H1 (cell line): Measurements from ENCODE around the gene CERS5. TPM values are rescaled to one million over a fixed set of nuclear protein-coding genes. Genes with fewer than 3 reads are reported as not detected.
"Not testable (repeated sequence)": the region's sequence is repeated elsewhere in the genome, so short reads cannot be mapped to it uniquely, and the experiment has no call there.

Experiments used
- CTCF ChIA-PET: fragments of 300-600 bp; sonication (Branson Sonifier 250); formaldehyde crosslinking; loops from one replicate; lab custom pipeline; 2021; ENCODE audit not compliant: partially characterized antibody; lab: Charles Lee
- POLR2A ChIA-PET: fragments of 300-600 bp; sonication (Branson Sonifier 250); formaldehyde crosslinking; loops from one replicate; lab custom pipeline; 2021; ENCODE audit warnings: inconsistent platforms; ENCODE audit not compliant: partially characterized antibody; lab: Charles Lee
- DNase-seq, 2 experiments: peaks; one replicate each; pipeline versions ENCODE4 v3.0.0 to v3.0.0-alpha.2; 2010 to 2022; ENCODE audit warnings: low spot score in 2 of 2, low read depth in 1 of 2, mixed read lengths in 1 of 2
- FAIRE-seq: peaks from 2 replicates; lab custom pipeline; 2011; peaks lifted over from hg19 to GRCh38; lab: Jason Lieb, UNC
- H2AFZ ChIP-seq: 2 replicates; pipeline ENCODE4 v1.8.1; 2012; ENCODE audit warnings: low read length, inconsistent platforms
- H2AK5ac ChIP-seq: 2 replicates; pipeline ENCODE4 v1.6.1; 2013; ENCODE audit warnings: low read depth, low read length
- H2BK120ac ChIP-seq: replicated peaks from 2 replicates; pipeline ENCODE3; 2013; ENCODE audit warnings: low read depth, low read length, inconsistent platforms
- H2BK12ac ChIP-seq: 2 replicates; pipeline ENCODE4 v1.6.1; 2013; ENCODE audit warnings: low read depth, low read length
- H2BK15ac ChIP-seq: 2 replicates; pipeline ENCODE4 v1.6.1; 2013; ENCODE audit warnings: low read length
- H2BK20ac ChIP-seq: 2 replicates; pipeline ENCODE4 v1.6.1; 2013; ENCODE audit warnings: low read length
- H2BK5ac ChIP-seq: 2 replicates; pipeline ENCODE4 v1.6.1; 2013; ENCODE audit warnings: low read depth, low read length
- H3K14ac ChIP-seq: 2 replicates; pipeline ENCODE4 v1.6.1; 2013; ENCODE audit warnings: inconsistent platforms; ENCODE audit not compliant: insufficient read length
- H3K18ac ChIP-seq: 2 replicates; pipeline ENCODE4 v1.6.1; 2013; ENCODE audit warnings: low read length; ENCODE audit errors: extremely low read depth
- H3K23ac ChIP-seq: 2 replicates; pipeline ENCODE4 v1.6.1; 2013; ENCODE audit warnings: inconsistent platforms; ENCODE audit not compliant: insufficient read length
- H3K23me2 ChIP-seq: 2 replicates; pipeline ENCODE4 v1.6.1; 2013; ENCODE audit warnings: low read depth, low read length
- H3K27ac ChIP-seq: 2 replicates; pipeline ENCODE4 v1.6.1; 2011; ENCODE audit warnings: low read depth, low read length, inconsistent platforms
- H3K27me3 ChIP-seq, 4 experiments: replicated peaks in 1 of 4; 1 replicate in 1 of 4; 2 replicates in 3 of 4; pipeline versions ENCODE4 v1.6.1 to v1.8.1; 2011 to 2013; ENCODE audit warnings: low read length in 3 of 4, mild to moderate bottlenecking in 3 of 4, inconsistent platforms in 2 of 4, mixed read lengths in 2 of 4, moderate library complexity in 1 of 4; ENCODE audit not compliant: control insufficient read depth in 3 of 4, insufficient read depth in 3 of 4; ENCODE audit errors: extremely low read depth in 1 of 4
- H3K36me3 ChIP-seq, 4 experiments: 2 replicates each; pipeline versions ENCODE4 v1.6.1 to v1.8.1; 2011 to 2013; ENCODE audit warnings: mild to moderate bottlenecking in 4 of 4, low read length in 3 of 4, moderate library complexity in 2 of 4, control low read depth in 1 of 4, inconsistent platforms in 1 of 4; ENCODE audit not compliant: insufficient read depth in 4 of 4, control insufficient read depth in 2 of 4
- H3K4ac ChIP-seq: replicated peaks from 2 replicates; pipeline ENCODE3; 2013; ENCODE audit warnings: low read length, low read depth, mixed read lengths, inconsistent platforms; ENCODE audit not compliant: insufficient read length
- H3K4me1 ChIP-seq, 4 experiments: replicated peaks in 1 of 4; 1 replicate in 1 of 4; 2 replicates in 3 of 4; pipeline versions ENCODE4 v1.6.1 to v1.8.1; 2011 to 2013; ENCODE audit warnings: low read length in 3 of 4, inconsistent platforms in 2 of 4, mixed read lengths in 1 of 4; ENCODE audit not compliant: insufficient read depth in 4 of 4, control insufficient read depth in 3 of 4
- H3K4me2 ChIP-seq, 2 experiments: 2 replicates each; pipeline versions ENCODE4 v1.6.1 to v1.8.1; 2011 to 2013; ENCODE audit warnings: low read depth in 2 of 2, low read length in 2 of 2, control low read depth in 1 of 2, inconsistent platforms in 1 of 2, mild to moderate bottlenecking in 1 of 2; ENCODE audit not compliant: insufficient read depth in 1 of 2
- H3K4me3 ChIP-seq, 4 experiments: fragments of 200-600, 300-600 bp in 1 of 4; sonication (generic), shearing (Covaris generic), sonication (Bioruptor Twin) in 1 of 4; 2 replicates each; pipeline versions ENCODE4 v1.5.1 to v1.8.1; 2011 to 2016; ENCODE audit warnings: low read length in 4 of 4, low read depth in 3 of 4, control low read depth in 2 of 4, inconsistent platforms in 2 of 4, mild to moderate bottlenecking in 2 of 4, mixed read lengths in 1 of 4, moderate library complexity in 1 of 4; ENCODE audit not compliant: insufficient read depth in 2 of 4; ENCODE audit errors: extremely low read depth in 1 of 4
- H3K56ac ChIP-seq: replicated peaks from 2 replicates; pipeline ENCODE3; 2013; ENCODE audit warnings: low read depth, mild to moderate bottlenecking, mixed read lengths, low read length, inconsistent platforms; ENCODE audit not compliant: insufficient read length
- H3K79me1 ChIP-seq: 2 replicates; pipeline ENCODE4 v1.6.1; 2013; ENCODE audit warnings: low read depth, low read length, control low read depth
- H3K79me2 ChIP-seq, 2 experiments: 2 replicates each; pipeline versions ENCODE4 v1.6.1 to v1.8.1; 2012 to 2013; ENCODE audit warnings: low read length in 2 of 2, mild to moderate bottlenecking in 2 of 2, inconsistent platforms in 1 of 2; ENCODE audit not compliant: insufficient read depth in 2 of 2, control insufficient read depth in 1 of 2
- H3K9ac ChIP-seq, 4 experiments: replicated peaks in 1 of 4; 1 replicate in 1 of 4; 2 replicates in 3 of 4; pipeline versions ENCODE4 v1.6.1 to v1.8.1; 2011 to 2013; ENCODE audit warnings: low read depth in 3 of 4, low read length in 3 of 4, control low read depth in 2 of 4, mild to moderate bottlenecking in 2 of 4, moderate library complexity in 2 of 4, inconsistent platforms in 1 of 4; ENCODE audit errors: extremely low read depth in 1 of 4
- H3K9me3 ChIP-seq, 2 experiments: 2 replicates each; pipeline versions ENCODE4 v1.6.1 to v1.8.1; 2012 to 2013; ENCODE audit warnings: mild to moderate bottlenecking in 2 of 2, moderate library complexity in 2 of 2, control low read depth in 1 of 2, inconsistent platforms in 1 of 2, low read depth in 1 of 2, low read length in 1 of 2, mixed read lengths in 1 of 2; ENCODE audit not compliant: insufficient read depth in 2 of 2
- H4K20me1 ChIP-seq, 2 experiments: replicated peaks in 1 of 2; 2 replicates each; pipeline versions ENCODE3 to v1.8.1; 2011 to 2013; ENCODE audit warnings: inconsistent platforms in 2 of 2, low read length in 2 of 2, mild to moderate bottlenecking in 1 of 2; ENCODE audit not compliant: insufficient read depth in 2 of 2, control insufficient read depth in 1 of 2
- H4K5ac ChIP-seq: 2 replicates; pipeline ENCODE4 v1.6.1; 2013; ENCODE audit warnings: low read length, low read depth, mixed read lengths, inconsistent platforms; ENCODE audit not compliant: insufficient read length
- H4K8ac ChIP-seq: 2 replicates; pipeline ENCODE4 v1.8.0; 2013; ENCODE audit warnings: mild to moderate bottlenecking, moderate library complexity, low read length, inconsistent platforms; ENCODE audit not compliant: insufficient read depth; ENCODE audit errors: extremely low read depth
- H4K91ac ChIP-seq: replicated peaks from 2 replicates; pipeline ENCODE3; 2013; ENCODE audit warnings: low read length, mixed read lengths, inconsistent platforms; ENCODE audit not compliant: insufficient read length
- WGBS, 2 experiments: shearing (Covaris generic) in 1 of 2; methylation state at CpG; one replicate each; pipeline versions ENCODE4 v1.1.6 to v1.1.7; 2013 to 2015; ENCODE audit warnings: low lambda C conversion rate in 2 of 2, mixed read lengths in 2 of 2, inconsistent platforms in 1 of 2, low coverage in 1 of 2, missing lambda C conversion rate in 1 of 2; ENCODE audit not compliant: insufficient replicate concordance in 2 of 2, insufficient coverage in 1 of 2, insufficient read length in 1 of 2; ENCODE audit errors: extremely low coverage in 1 of 2, missing lambda C conversion rate in 1 of 2; 5-methylcytosine and 5-hydroxymethylcytosine counted together
- polyA plus RNA-seq, 7 experiments: library from polyadenylated mRNA; depleted of rRNA in 3 of 7; stranded (reverse) in 5 of 7; unstranded in 2 of 7; fragments of >200 nt in 5 of 7; fragments of 200-250 nt in 2 of 7; gene quantifications; 1 replicate in 5 of 7; 2 replicates in 1 of 7; 4 replicates in 1 of 7; pipeline versions ENCODE4 v1.2.1 to v1.2.3, GENCODE V29; 2011 to 2013; ENCODE audit warnings: missing spikeins in 2 of 7, mixed read lengths in 2 of 7
- total RNA-seq: library from RNA; stranded (reverse); fragmentation: NEBNext Ultra II Directional; extraction: Animal tissue kit (Norgen Biotek cat#: 25700); gene quantifications from 2 replicates; pipeline ENCODE4 v1.2.1, GENCODE V29; 2021

The CERS5 gene
- total and polyA plus RNA-seq, 2 of the 8 experiments (the other 6 are each of a cell fraction or from before 2014, with no cell fraction given): 69.2 to 119 TPM

DNA sequence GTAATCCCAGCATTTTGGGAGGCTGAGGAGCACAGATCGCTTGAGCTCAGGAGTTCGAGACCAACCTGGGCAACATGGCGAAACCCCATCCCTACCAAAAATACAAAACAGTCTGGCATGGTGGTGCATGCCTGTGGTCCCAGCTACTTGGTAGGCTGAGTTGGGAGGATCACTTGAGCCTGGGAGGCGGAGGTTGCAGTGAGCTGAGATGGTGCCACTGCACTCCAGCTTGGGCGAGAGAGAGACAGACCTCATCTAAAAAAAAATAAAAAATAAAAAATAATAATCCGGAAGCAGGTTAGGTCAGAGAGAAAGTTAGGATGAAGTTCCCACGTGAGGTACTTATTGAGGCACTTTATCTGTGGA lies 82.8 kb downstream of the CERS5 start:
- H3K23me2 ChIP-seq, H3K79me1 ChIP-seq, H3K14ac ChIP-seq, H3K9me3 ChIP-seq, FAIRE-seq, H3K27ac ChIP-seq, H4K91ac ChIP-seq, H2AK5ac ChIP-seq, H2BK12ac ChIP-seq, DNase-seq, H3K18ac ChIP-seq, H3K23ac ChIP-seq, H3K4me1 ChIP-seq, H3K4ac ChIP-seq, H2BK20ac ChIP-seq, H4K8ac ChIP-seq: not testable (repeated sequence)
- H3K36me3 ChIP-seq: peaks cover 20 to 30% (median 29%) of the 10 kb centered on the region in 4 experiments
- H3K4me3 ChIP-seq: peak overlapping the region; percentile 42 to 88 (median 68)
- ChIA-PET POLR2A (interaction anchor here (0.6 to 25.0 kb wide), 22 partner anchors 9 to 343 kb away, joined by 3 to 457 read pairs (median 4); partner anchors contain the start of genes BCDIN3D, CERS5, COX14 and GPD1), CTCF (interaction anchor here (0.6 to 27.3 kb wide), 33 partner anchors 10 to 742 kb away, joined by 3 to 625 read pairs (median 3); partner anchors contain the start of genes AQP5, ASIC1, CERS5 and COX14)
- peak overlapping the region; percentile 58 for H2BK120ac ChIP-seq
- peak overlapping the region; percentile 33 for H3K56ac ChIP-seq
- H3K27me3 ChIP-seq: peaks cover 0 to 15% (median 9%) of the 10 kb centered on the region in 4 experiments; a peak in 4 of 7 replicates
- peaks cover 3 to 13% of the 10 kb centered on the region in 2 experiments for H4K20me1 ChIP-seq
- peak overlapping the region; percentile 90 for H2BK5ac ChIP-seq
- WGBS, 2 experiments: 73% methylated on average over 7 of the region's 7 CpGs; no CpG with 5 or more reads in 1 of the 2 experiments
- H2AFZ ChIP-seq: peak overlapping the region; percentile 47; the same call in 1 of the 2 replicates
- H3K9ac ChIP-seq: peak overlapping the region in 3 of 4 experiments; percentile 52 to 82 (median 54); a peak in 4 of 7 replicates
- H3K79me2 ChIP-seq: peaks cover 0 to 22% of the 10 kb centered on the region in 2 experiments; a peak in 3 of 4 replicates
- H2BK15ac ChIP-seq: peak overlapping the region; percentile 37; the same call in 1 of the 2 replicates
- peak overlapping the region; percentile 67 to 95 for H3K4me2 ChIP-seq
- peak overlapping the region; percentile 79 for H4K5ac ChIP-seq
